Kidney epithelial cell (primary cell): Measurements from ENCODE around the gene GNS. TPM values are rescaled to one million over a fixed set of nuclear protein-coding genes. Genes with fewer than 3 reads are reported as not detected.

Experiments
- DNase-seq: peaks from one replicate; pipeline ENCODE4 v3.0.0-alpha.2; 2010; ENCODE audit warnings: low read depth
- H3K27me3 ChIP-seq: 2 replicates; pipeline ENCODE4 v1.6.0; 2011; ENCODE audit warnings: low read length; ENCODE audit not compliant: control insufficient read depth, insufficient read depth
- H3K36me3 ChIP-seq: 2 replicates; pipeline ENCODE4 v1.5.1; 2011; ENCODE audit warnings: low read length; ENCODE audit not compliant: control insufficient read depth, insufficient read depth
- H3K4me3 ChIP-seq: 2 replicates; pipeline ENCODE4 v1.5.1; 2011; ENCODE audit warnings: low read depth, mild to moderate bottlenecking, control low read depth, low read length
- CTCF ChIP-seq: IDR thresholded peaks from 2 replicates; pipeline ENCODE4 v1.5.1; 2011; ENCODE audit warnings: mild to moderate bottlenecking, moderate library complexity, low read length, control low read depth, inconsistent platforms; ENCODE audit not compliant: insufficient read depth, poor library complexity, severe bottlenecking
- total RNA-seq: library from RNA; depleted of rRNA; stranded (reverse); fragments of >200 nt; gene quantifications from 2 replicates; pipeline ENCODE4 v1.2.3, GENCODE V29; 2015

Gene GNS
- total RNA-seq, 1 donor from 2014 or later: 120 TPM

GRCh38 chr12:64767495-64767894 lies 8.3 kb upstream of the GNS start:
- TF ChIP-seq CTCF: no peak
- DNase-seq: no peak
- Histone ChIP-seq H3K27me3 (no peaks in the 10 kb centered on the region), H3K36me3 (no peaks in the 10 kb centered on the region), H3K4me3 (no peak overlapping the region)

GRCh38 chr12:64760808-64761573 lies 1.8 kb upstream of the GNS start:
- TF ChIP-seq CTCF: no peak
- H3K27me3 ChIP-seq: no peaks in the 10 kb centered on the region
- H3K36me3 ChIP-seq: no peaks in the 10 kb centered on the region
- DNase-seq: no peak
- no peak overlapping the region for H3K4me3 ChIP-seq

GRCh38 chr12:64757771-64758170 lies 1.4 kb downstream of the GNS start:
- Histone ChIP-seq H3K27me3 (no peaks in the 10 kb centered on the region), H3K36me3 (no peaks in the 10 kb centered on the region), H3K4me3 (no peak overlapping the region)
- TF ChIP-seq CTCF: no peak
- no peak for DNase-seq

- Histone ChIP-seq H3K4me3 (no peak overlapping the region), H3K27me3 (no peaks in the 10 kb centered on the region), H3K36me3 (no peaks in the 10 kb centered on the region)
- DNase-seq: no peak
- no peak for TF ChIP-seq CTCF
These were observed 2.8 kb downstream of the GNS start for GRCh38 chr12:64756376-64756775.

- Histone ChIP-seq H3K36me3 (no peaks in the 10 kb centered on the region), H3K27me3 (no peaks in the 10 kb centered on the region), H3K4me3 (no peak overlapping the region)
- TF ChIP-seq CTCF: no peak
- DNase-seq: no peak
These were observed 5.8 kb downstream of the GNS start for GRCh38 chr12:64753427-64753826.

GRCh38 chr12:64752833-64753238 lies 6.4 kb downstream of the GNS start:
- Histone ChIP-seq H3K36me3 (no peaks in the 10 kb centered on the region), H3K4me3 (no peak overlapping the region), H3K27me3 (no peaks in the 10 kb centered on the region)
- no peak for DNase-seq
- no peak for TF ChIP-seq CTCF
